Breast epithelium (tissue), 4 donors: ENCODE data around the gene CACNA2D1. TPM values are rescaled to one million over a fixed set of nuclear protein-coding genes. Genes with fewer than 3 reads are reported as not detected.

Source experiments
- DNase-seq, 2 donors: peaks; one replicate each; pipeline ENCODE4 v3.0.0-alpha.2; 2019; ENCODE audit warnings: low spot score in 2 of 2
- H3K27ac ChIP-seq, 2 donors: fragments of 200-600 bp; sonication (generic) in 1 of 2; one replicate each; pipeline ENCODE4 v1.5.1; 2016 to 2019; ENCODE audit warnings: mild to moderate bottlenecking in 1 of 2
- H3K27me3 ChIP-seq, 2 donors: fragments of 200-600 bp; sonication (generic) in 1 of 2; one replicate each; pipeline versions ENCODE4 v1.5.1 to v1.6.0; 2017 to 2019; ENCODE audit warnings: control low read depth in 1 of 2, mild to moderate bottlenecking in 1 of 2
- H3K36me3 ChIP-seq: fragments of 200-600 bp; one replicate; pipeline ENCODE4 v1.5.1; 2019
- H3K4me1 ChIP-seq, 2 donors: fragments of 200-600 bp; sonication (generic); one replicate each; pipeline ENCODE4 v1.5.1; 2016 to 2019; ENCODE audit warnings: control low read depth in 1 of 2
- H3K4me3 ChIP-seq, 3 donors: fragments of 200-600 bp; sonication (generic); 1 replicate in 2 of 3; 2 replicates in 1 of 3; pipeline ENCODE4 v1.5.1; 2016 to 2019; ENCODE audit warnings: mild to moderate bottlenecking in 3 of 3, moderate library complexity in 2 of 3
- H3K9me3 ChIP-seq, 2 donors: fragments of 200-600 bp; sonication (generic) in 1 of 2; one replicate each; pipeline ENCODE4 v1.5.1; 2016 to 2019; ENCODE audit warnings: control low read depth in 1 of 2
- CTCF ChIP-seq, 3 donors: fragments of 450-650 bp; IDR thresholded peaks; one replicate each; pipeline ENCODE4 v1.5.1; 2016 to 2017; ENCODE audit warnings: antibody characterized with exemption in 3 of 3, mild to moderate bottlenecking in 3 of 3, moderate library complexity in 3 of 3
- POLR2A ChIP-seq: fragments of 450-650 bp; IDR thresholded peaks from one replicate; pipeline ENCODE4 v1.6.1; 2016; ENCODE audit warnings: antibody characterized with exemption, mild to moderate bottlenecking, moderate library complexity
- POLR2AphosphoS5 ChIP-seq, 3 donors: sonication (generic); formaldehyde crosslinking; IDR thresholded peaks; one replicate each; pipeline ENCODE4 v1.6.1; 2017; ENCODE audit warnings: antibody characterized with exemption in 3 of 3
- intact Hi-C: fragments of 100-400 bp; cut with DNase I; formaldehyde crosslinking; loops from one replicate; pipeline ENCODE4 v1.15.1; 2023; ENCODE audit warnings: low total_unique reads
- total RNA-seq, 3 donors: library from RNA; depleted of rRNA; stranded (reverse); fragments of >200 nt; gene quantifications; one replicate each; pipeline ENCODE4 v1.1.0, GENCODE V29; 2016

The CACNA2D1 gene
- total RNA-seq, 3 donors from 2014 or later: 10.2 to 79.4 (median 16.0) TPM

- TF ChIP-seq POLR2A: no peak
- Histone ChIP-seq H3K4me1 (no peaks in the 10 kb centered on the region), H3K4me3 (no peak overlapping the region), H3K27ac (no peak overlapping the region), H3K27me3 (no peaks in the 10 kb centered on the region), H3K36me3 (no peaks in the 10 kb centered on the region), H3K9me3 (no peaks in the 10 kb centered on the region)
- intact Hi-C loops: no loop called here
- DNase-seq: no peak
These were observed 178.7 kb downstream of the CACNA2D1 start for GRCh38 chr7:82264783-82265305.

- Histone ChIP-seq H3K4me3 (no peak overlapping the region), H3K4me1 (no peaks in the 10 kb centered on the region), H3K36me3 (no peaks in the 10 kb centered on the region), H3K27me3 (no peaks in the 10 kb centered on the region), H3K27ac (no peak overlapping the region), H3K9me3 (no peaks in the 10 kb centered on the region)
- TF ChIP-seq POLR2A (no peak), CTCF (IDR thresholded peaks at IDR 0.05) (no peak), POLR2AphosphoS5 (IDR thresholded peaks at IDR 0.05) (no peak)
- no peak for DNase-seq
- intact Hi-C loops: no loop called here
These were observed 179.4 kb downstream of the CACNA2D1 start for GRCh38 chr7:82263920-82264782.

GRCh38 chr7:82258181-82258580, 185.4 kb downstream of the CACNA2D1 start:
- H3K4me1 ChIP-seq: no peaks in the 10 kb centered on the region
- H3K27ac ChIP-seq: no peak overlapping the region
- no peaks in the 10 kb centered on the region for H3K36me3 ChIP-seq
- DNase-seq: no peak
- intact Hi-C loops: no loop called here
- H3K27me3 ChIP-seq: no peaks in the 10 kb centered on the region
- no peak for TF ChIP-seq CTCF (IDR thresholded peaks at IDR 0.05)
- TF ChIP-seq POLR2AphosphoS5 (IDR thresholded peaks at IDR 0.05): no peak
- TF ChIP-seq POLR2A: no peak
- H3K9me3 ChIP-seq: no peaks in the 10 kb centered on the region
- H3K4me3 ChIP-seq: no peak overlapping the region

- Histone ChIP-seq H3K36me3 (no peaks in the 10 kb centered on the region), H3K9me3 (no peaks in the 10 kb centered on the region), H3K4me3 (no peak overlapping the region), H3K27me3 (no peaks in the 10 kb centered on the region), H3K27ac (no peak overlapping the region), H3K4me1 (no peaks in the 10 kb centered on the region)
- TF ChIP-seq POLR2AphosphoS5 (IDR thresholded peaks at IDR 0.05) (no peak), CTCF (IDR thresholded peaks at IDR 0.05) (no peak), POLR2A (no peak)
- DNase-seq: no peak
- intact Hi-C loops: no loop called here
These were observed 186.4 kb downstream of the CACNA2D1 start for GRCh38 chr7:82257118-82257695.

- H3K9me3 ChIP-seq: no peaks in the 10 kb centered on the region
- H3K4me1 ChIP-seq: no peaks in the 10 kb centered on the region
- H3K4me3 ChIP-seq: no peak overlapping the region
- no peak for TF ChIP-seq POLR2AphosphoS5 (IDR thresholded peaks at IDR 0.05)
- TF ChIP-seq POLR2A: no peak
- no peak for TF ChIP-seq CTCF (IDR thresholded peaks at IDR 0.05)
- intact Hi-C loops: no loop called here
- no peak for DNase-seq
- H3K27me3 ChIP-seq: no peaks in the 10 kb centered on the region
- H3K36me3 ChIP-seq: no peaks in the 10 kb centered on the region
- H3K27ac ChIP-seq: no peak overlapping the region
These were observed 187.9 kb downstream of the CACNA2D1 start for GRCh38 chr7:82255706-82256105.
